Raji (cell line): ENCODE results near the gene SPI1.

Experiments used
- POLR2A ChIP-seq: IDR thresholded peaks from 2 replicates; pipeline ENCODE4 v1.6.1; 2011; ENCODE audit warnings: low read depth, low read length, control low read depth; ENCODE audit not compliant: insufficient read depth

Gene SPI1

DNA sequence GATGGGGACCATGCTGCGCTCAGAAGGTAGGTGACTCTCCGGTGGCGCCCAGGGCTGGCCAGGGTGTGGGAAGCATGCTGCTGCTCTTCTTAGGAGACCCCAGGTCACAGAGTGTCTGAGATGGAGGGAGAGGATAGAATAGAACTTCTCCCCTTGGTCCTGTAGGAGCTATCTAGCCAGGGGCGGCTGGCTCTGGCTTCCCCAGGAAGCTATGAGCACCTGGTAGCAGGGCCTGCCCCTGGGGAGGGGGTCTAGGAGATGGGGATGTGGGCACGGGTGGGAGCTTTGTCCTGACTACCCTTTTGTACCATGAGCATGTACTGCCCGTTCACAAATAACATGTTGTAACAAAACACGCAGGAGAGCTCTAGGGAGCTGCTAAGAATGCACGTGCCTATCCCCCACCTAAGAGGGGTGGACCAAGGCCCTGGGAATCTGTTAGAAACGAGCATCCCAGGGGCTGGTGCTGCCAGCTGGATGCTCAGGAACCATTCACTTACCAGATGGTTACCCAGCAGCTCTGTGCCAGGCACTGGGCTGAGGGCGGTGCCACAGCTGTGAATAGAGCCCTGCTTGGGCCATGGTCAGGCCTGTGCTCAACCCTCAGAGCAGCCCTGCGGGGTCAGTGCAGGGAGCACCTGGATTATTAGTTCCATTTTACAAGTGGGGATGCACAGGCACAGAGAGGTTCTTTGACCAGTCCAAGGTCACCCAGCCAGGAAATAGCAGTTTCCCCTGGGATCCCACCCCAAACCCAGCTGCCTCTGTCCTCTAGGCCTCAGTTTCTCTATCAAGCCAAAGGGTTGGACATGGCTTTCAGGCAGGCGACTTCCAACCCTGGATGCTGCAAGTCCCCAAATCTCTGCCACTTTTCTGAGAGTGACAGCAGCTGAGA lies 32.3 kb upstream of the SPI1 start:
- TF ChIP-seq POLR2A: no peak

DNA sequence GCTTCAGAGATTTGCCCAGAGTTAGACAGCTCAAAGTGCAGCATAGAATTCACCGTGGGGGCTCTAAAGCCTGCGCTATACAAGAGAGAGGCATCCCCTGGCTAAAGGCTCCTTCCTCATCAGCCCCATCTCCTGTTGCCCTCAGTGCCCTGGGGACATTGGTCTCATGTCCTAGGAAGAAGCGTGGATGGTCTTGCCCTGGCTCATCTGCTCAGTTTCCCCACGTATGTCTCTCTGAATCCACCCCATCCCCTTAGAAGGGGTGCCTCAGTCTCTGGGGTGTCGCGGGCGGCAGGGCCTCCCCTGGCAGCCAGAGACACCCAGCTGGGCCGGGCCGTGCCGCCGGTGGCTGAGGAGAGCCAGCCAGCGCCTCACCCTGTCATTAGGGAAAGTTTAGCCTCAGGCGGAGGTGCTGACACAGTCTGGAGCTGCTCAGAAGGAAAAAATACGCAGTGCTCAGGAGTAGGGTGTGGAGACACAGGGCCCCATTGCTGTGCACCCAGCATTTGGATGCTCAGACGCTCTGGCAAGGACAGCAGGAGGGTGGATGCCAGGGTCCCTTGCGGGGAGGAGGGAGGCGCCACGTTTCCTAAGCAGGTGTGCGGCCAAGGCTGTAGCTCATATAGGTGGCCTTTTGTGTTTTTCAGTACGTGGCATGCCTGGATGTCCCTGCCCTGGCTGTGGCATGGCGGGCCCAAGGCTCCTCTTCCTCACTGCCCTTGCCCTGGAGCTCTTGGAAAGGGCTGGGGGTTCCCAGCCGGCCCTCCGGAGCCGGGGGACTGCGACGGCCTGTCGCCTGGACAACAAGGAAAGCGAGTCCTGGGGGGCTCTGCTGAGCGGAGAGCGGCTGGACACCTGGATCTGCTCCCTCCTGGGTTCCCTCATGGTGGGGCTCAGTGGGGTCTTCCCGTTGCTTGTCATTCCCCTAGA lies 31.4 kb upstream of the SPI1 start:
- no peak for TF ChIP-seq POLR2A

DNA sequence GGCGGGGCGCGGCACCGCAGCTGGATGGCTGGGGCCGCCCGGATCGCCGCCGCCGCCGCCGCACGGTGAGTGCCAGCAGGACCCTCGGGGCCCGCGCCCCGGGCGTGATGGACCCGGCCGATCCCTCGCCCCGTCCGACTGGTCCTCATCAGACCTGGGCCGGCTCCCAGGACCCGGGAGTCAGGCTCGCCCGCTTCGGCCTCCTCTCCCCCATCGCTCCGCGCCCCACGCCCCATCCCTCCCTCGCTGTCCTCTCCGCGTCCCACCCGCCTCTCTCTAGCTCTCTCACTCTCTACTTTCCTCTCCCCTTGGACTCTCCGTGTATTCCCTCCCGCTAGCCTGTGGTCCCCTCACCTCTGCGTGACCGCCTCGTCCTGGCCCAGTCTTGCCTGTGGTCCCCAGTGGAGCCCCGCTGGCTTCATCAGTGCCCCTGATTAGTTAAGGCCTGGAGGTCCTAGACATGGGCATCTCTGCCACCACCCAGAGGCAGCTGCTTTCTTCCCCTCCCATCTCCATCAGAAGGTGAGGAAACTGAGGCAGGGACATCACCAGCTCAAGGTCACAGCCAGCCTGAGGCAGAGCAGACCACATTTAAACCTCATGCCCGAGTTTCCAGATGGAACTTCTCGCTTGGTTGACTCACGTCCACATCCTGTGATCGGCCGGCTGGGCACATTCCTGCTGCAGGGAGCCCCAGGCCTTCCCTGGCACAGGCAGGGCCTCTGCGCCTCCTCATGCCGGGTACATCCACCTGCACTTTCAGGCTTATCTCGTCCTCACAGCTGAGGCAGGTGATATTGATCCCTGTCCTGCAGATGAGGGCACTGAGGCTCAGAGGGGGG lies 30.5 kb upstream of the SPI1 start:
- no peak for TF ChIP-seq POLR2A

DNA sequence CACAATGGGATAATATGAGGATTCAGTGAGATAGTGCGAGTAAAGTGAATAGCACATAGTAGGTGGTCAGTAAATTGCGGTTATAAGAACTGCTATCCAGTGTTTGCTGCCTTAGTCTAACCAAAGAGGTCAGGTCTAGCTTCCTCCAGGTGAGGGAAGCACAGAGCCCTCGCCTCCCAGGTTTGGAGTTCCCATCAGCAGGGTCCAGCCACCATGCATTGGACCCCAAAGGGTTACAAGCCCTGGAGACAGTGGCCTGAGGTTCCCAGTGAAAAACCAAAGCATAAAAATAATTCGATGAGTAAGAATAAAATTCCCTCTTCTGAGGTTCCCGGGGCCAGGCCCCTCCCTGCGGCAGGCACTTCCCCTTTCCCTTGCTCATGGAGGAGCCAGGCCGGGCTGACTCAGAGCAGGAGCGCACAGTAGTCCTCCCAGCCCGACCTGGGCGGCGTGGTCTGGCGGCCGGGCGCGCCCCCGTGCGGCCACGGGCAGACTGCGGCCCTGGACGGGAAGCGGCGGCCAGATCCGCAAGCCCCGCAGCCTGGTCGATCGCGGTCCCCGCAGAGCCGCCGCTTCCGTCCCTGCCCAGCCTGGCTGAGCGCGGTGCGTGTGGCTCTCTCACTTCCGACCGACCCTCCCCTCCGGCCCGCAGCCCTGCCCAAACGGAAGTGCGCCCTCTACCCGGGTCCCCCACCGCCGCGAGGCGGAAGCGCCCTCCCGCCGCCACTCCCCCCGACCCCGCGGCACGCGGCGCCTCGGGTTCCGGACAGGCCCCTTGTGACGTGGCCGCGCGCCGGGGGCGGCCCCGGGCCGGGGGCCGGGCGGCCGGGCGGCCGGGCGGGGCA lies 29.6 kb upstream of the SPI1 start, which contains the start of gene SLC39A13:
SLC39A13 (plus strand) TSS at position 845 of the 845 bp plus-strand sequence. CDS start 1,505 bp downstream, outside the sequence.
- peak; percentile 75 for TF ChIP-seq POLR2A

DNA sequence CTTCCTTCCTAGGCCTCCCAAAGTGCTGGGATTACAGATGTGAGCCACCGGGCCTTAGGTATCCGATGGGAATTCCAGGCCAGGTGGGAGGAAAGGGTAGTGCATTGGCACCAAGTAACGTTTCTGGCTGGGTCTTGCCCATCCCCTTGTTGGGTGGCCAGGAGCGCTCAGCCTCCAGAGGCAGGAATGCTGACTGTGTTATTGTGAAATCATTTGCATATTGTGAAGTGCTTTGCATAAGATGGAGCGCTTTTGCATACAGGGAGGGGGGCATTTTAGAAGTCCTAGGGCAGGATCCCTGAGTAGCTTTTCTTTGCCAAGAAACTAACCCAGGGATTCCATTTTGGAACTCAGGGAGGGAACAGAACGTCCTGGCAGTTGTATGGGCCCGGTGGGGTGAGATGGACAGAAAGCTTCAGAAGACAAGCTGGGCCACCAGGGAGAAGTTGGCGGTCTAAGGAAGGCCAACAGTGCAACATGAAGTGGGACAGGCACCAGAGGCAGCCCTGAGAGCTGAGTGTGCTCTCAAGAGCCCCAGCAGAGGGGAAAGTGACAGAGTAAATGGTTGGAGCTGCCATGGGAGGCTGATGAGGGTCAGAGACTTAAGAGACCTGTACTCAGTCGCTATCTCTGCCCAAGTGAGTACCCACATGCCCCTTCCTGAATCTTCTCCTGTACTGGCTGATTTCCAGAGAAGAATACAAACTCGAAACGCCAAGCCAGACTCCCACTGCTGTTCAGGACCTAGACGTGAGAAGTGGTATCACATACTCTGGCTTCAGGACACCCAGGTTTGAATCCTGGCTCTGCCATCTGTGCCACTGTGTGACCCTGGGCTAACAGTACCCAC lies 28.8 kb upstream of the SPI1 start:
- TF ChIP-seq POLR2A: no peak; the same call in 1 of the 2 replicates

DNA sequence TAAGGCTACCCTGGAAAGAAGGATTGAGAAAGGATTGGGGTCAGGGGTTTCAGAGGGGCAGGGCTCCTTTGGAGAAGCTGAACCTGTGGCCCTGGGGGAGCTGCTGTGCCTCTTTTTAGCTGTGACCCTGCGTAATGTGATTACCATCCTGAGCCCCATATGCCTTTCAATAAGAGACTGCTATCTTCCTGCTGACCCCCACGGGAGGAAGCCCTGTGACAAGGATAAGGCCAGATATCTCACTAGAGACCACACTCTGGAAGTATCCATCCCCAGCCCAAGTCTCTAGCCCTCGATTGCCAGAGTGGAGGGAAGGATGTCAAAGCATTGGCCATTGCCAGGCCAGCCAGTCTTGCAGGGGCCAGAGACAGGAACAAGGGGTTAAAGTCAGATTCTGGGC lies 25.2 kb upstream of the SPI1 start:
- no peak for TF ChIP-seq POLR2A

DNA sequence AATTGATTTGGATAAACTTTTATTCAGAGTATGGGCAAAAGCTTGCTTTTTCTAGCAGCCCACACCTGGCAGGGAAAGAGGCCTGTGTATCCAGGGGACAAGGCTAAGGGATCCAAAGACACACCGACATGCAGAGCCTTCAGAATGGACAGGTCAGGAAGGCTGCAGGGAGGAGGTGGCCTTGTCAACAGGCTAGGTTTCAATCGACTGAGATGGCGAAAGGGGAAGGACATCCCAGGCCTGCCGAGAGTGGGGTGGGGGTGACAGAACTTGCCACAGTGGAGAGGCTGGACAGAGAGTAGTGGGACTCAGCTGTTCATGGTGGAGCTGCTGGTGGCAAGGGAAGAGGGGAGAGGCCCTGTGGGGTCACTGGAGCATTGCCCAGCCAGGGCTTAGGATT lies 24.8 kb upstream of the SPI1 start:
- TF ChIP-seq POLR2A: no peak

DNA sequence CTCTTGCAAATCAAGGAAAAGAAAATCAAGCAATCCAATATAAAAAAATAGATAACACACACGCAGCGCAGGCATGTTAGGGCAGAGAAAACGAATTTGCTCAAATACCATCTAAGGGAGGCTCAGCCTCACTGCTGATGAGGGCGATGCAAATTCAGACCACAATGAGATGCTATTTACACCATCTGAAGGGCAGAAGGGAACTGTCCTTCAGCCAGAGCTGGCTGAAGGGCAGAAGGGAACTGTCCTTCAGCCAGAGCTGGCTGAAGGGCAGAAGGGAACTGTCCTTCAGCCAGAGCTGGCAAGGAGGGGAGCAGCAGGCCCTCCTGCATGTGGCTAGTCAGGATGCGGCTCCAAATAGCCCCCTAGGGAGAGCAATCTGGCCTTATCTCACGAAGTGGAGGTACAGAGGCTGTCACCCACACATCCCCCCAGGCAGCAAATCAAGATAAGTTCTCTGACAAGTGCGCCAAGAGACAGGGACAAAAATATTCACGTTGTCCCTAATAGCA lies 22.5 kb upstream of the SPI1 start:
- TF ChIP-seq POLR2A: peak; percentile 87; the same call in 1 of the 2 replicates

DNA sequence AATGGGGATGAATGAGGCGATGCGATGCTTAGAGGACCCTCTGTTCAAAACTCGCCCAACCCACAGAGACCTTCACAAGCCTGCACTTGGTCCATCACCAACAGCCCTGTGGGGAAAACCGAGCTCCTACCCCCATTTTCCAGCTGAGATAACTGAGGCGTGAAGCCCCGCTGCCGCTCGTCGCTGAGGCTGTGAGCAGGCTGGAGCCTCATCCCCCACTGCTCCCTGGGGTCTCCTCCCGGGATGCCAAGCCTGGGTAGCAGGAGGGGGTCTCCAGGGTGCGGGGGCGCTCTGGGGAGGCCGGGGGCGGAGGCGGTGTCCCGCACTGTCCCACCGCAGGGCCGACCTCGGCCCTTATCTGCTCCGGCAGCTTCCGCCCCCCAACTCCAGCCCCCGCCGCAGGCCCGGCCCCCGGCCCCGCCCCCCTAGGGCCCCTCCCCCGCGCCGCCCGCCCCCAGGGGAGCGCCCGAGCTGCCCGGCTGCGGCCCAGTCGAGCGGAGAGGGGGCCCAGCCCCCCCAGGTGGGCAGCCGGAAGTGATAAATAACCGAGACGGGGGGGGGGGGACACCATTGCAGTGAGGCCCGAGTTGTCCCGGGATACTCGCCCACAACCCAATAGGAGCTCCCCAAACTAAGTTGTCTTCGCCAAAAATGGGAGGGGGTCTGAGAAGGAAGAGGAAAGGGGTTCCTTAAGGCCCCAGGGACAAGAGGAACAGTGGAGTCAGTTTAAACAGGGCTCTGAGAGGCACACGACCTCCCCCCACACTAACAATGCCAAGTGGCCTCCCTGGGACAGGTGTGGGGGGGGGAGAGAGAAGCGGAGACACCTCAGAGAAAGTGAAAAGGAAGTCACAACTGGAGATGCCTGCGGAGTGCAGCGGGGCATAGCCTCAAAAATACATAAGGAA lies 21.8 kb upstream of the SPI1 start:
- TF ChIP-seq POLR2A: peak; percentile 82

DNA sequence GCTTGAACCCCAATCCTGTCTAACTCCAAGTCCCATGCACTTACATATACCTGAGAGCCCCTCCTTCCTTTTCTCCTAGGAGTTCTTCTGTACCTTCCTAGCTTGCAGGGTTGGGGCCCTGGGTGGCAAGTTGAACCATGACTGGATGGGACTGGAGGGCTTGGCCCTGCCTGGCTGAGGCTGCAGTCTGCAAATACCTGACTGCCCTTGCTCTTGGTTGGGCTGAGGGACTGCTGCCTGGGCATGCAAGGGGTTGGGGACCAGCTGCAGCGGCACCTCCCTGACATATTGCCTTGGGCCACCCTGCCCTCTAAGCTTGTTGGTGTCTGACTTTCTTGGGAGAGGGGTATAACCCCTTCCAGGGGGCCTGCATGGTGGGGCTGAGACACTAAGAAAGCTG lies 20.2 kb upstream of the SPI1 start:
- TF ChIP-seq POLR2A: no peak

DNA sequence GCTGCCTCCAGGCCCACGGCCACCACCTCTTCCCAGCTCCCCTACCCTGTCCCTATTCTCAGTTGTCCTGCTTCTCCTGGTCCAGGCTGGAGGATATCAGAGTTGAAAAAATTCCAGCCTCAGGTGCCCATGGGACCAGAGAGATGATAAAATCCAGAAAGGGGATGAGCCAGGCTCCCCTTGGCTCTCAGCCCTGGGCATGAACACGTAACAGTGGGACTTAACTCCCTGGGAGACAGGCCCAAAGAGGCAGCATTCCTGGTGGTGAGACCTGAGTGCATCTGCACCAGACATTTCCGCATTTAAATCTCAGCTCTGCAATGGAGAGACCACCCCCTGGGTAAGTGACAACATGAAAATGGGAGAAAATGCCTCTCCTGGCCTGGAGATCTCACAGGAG lies 19.7 kb upstream of the SPI1 start:
- TF ChIP-seq POLR2A: no peak

DNA sequence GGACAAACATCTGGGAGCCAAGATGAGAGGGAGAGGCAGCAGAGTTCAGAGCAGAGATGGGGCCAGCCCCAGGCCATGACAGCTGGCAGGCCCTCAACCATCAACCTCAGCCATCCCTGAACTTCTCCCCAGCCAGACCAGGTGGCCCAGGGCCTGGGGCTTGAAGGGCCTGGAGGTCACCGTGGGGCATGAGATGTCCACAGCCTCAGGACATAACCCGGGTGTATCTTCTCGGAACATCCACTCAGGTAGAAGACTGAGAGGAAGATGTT lies 17.6 kb upstream of the SPI1 start:
- TF ChIP-seq POLR2A: no peak
